NCI-H510A (cell line): ENCODE data around the gene PNCK.
"Not testable (repeated sequence)": the region's sequence is repeated elsewhere in the genome, so short reads cannot be mapped to it uniquely, and the experiment has no call there.

Experiments
- DNase-seq: peaks from one replicate; lab custom pipeline; 2025; lab: John Stamatoyannopoulos, UW

PNCK gene

GRCh38 chrX:153686711-153687110, 13.1 kb upstream of the PNCK start:
- no peak for DNase-seq

- no peak for DNase-seq
Observed at GRCh38 chrX:153685751-153686696, 12.4 kb upstream of the PNCK start.

- no peak for DNase-seq
Observed at GRCh38 chrX:153685156-153685536, 11.5 kb upstream of the PNCK start.

GRCh38 chrX:153684467-153685155, 11.0 kb upstream of the PNCK start:
- DNase-seq = no peak

- DNase-seq = not testable (repeated sequence)
Observed at GRCh38 chrX:153683486-153683885, 9.9 kb upstream of the PNCK start.

GRCh38 chrX:153681175-153681574, 7.6 kb upstream of the PNCK start:
- DNase-seq = no peak

GRCh38 chrX:153674219-153674851, 722 bp upstream of the PNCK start:
- DNase-seq = no peak

- DNase-seq = no peak
Observed at GRCh38 chrX:153672531-153673427, 834 bp downstream of the PNCK start.

GRCh38 chrX:153671589-153672530, 1.8 kb downstream of the PNCK start:
- no peak for DNase-seq

- no peak for DNase-seq
Observed at GRCh38 chrX:153670748-153671588, 2.6 kb downstream of the PNCK start.

GRCh38 chrX:153669901-153670731, 3.5 kb downstream of the PNCK start:
- DNase-seq = no peak

- no peak for DNase-seq
Observed at GRCh38 chrX:153669174-153669890, 4.3 kb downstream of the PNCK start.

GRCh38 chrX:153668423-153669173, 5.0 kb downstream of the PNCK start:
- no peak for DNase-seq

- no peak for DNase-seq
Observed at GRCh38 chrX:153667956-153668396, 5.6 kb downstream of the PNCK start.

- DNase-seq = no peak
Observed at GRCh38 chrX:153667281-153667955, 6.2 kb downstream of the PNCK start.

- no peak for DNase-seq
Observed at GRCh38 chrX:153665726-153666306, 7.8 kb downstream of the PNCK start.
